ENCODE results near the gene SLC35B4. TPM values are rescaled to one million over a fixed set of nuclear protein-coding genes. Genes with fewer than 3 reads are reported as not detected.

SLC35B4 gene
- total and polyA plus RNA-seq, 2 experiments from 2014 or later, result 13.7 to 18.8 TPM

DNA sequence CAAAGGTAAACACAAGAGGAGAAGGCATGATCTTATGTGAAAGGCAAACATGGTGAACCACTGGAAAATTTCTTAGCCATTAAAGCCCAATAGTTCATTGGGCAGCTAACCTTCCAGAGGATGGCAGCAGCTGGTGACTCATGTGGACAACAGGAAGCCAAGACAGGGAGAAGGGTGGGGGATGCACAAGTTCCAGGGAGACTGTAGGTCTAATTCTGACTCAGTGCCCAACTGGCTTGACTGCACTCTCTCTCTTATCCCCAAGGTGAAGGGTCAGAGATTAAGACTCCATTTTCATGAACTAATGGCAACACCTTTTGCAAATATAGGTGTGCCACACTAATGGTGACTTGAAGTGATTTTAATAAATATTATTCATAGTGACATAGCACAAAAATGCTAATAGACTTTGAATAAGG, 47.9 kb upstream of the SLC35B4 start:
- Histone ChIP-seq H3K4me1 (ENCODE audit: insufficient read depth) (peaks cover 21% of the 10 kb centered on the region), H3K9me2 (replicated peaks; ENCODE audit: insufficient read depth) (no peaks in the 10 kb centered on the region), H3K4me2 (no peak overlapping the region), H3K27me3 (no peaks in the 10 kb centered on the region), H3K79me2 (no peaks in the 10 kb centered on the region), H3K4me3 (no peak overlapping the region), H3K36me3 (replicated peaks; ENCODE audit: insufficient read depth, low read depth) (no peaks in the 10 kb centered on the region), H4K20me1 (ENCODE audit: insufficient read depth, poor library complexity, severe bottlenecking) (no peaks in the 10 kb centered on the region), H2AFZ (no peak overlapping the region), H3K27ac (peak overlapping the region; percentile 82), H3K9me3 (ENCODE audit: low read depth) (no peaks in the 10 kb centered on the region)
- TF ChIP-seq, protein P1, sequence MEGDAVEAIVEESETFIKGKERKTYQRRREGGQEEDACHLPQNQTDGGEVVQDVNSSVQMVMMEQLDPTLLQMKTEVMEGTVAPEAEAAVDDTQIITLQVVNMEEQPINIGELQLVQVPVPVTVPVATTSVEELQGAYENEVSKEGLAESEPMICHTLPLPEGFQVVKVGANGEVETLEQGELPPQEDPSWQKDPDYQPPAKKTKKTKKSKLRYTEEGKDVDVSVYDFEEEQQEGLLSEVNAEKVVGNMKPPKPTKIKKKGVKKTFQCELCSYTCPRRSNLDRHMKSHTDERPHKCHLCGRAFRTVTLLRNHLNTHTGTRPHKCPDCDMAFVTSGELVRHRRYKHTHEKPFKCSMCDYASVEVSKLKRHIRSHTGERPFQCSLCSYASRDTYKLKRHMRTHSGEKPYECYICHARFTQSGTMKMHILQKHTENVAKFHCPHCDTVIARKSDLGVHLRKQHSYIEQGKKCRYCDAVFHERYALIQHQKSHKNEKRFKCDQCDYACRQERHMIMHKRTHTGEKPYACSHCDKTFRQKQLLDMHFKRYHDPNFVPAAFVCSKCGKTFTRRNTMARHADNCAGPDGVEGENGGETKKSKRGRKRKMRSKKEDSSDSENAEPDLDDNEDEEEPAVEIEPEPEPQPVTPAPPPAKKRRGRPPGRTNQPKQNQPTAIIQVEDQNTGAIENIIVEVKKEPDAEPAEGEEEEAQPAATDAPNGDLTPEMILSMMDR (IDR thresholded peaks at IDR 0.05; ENCODE audit: poor library complexity), result no peak
- TF ChIP-seq EZH2phosphoT487 (IDR thresholded peaks at IDR 0.05; ENCODE audit: low read depth, severe bottlenecking, unreplicated experiment) (no peak), EZH2 (IDR thresholded peaks at IDR 0.05; ENCODE audit: borderline replicate concordance) (no peak)
- peak; percentile 65 for DNase-seq (ENCODE audit: low spot score)

DNA sequence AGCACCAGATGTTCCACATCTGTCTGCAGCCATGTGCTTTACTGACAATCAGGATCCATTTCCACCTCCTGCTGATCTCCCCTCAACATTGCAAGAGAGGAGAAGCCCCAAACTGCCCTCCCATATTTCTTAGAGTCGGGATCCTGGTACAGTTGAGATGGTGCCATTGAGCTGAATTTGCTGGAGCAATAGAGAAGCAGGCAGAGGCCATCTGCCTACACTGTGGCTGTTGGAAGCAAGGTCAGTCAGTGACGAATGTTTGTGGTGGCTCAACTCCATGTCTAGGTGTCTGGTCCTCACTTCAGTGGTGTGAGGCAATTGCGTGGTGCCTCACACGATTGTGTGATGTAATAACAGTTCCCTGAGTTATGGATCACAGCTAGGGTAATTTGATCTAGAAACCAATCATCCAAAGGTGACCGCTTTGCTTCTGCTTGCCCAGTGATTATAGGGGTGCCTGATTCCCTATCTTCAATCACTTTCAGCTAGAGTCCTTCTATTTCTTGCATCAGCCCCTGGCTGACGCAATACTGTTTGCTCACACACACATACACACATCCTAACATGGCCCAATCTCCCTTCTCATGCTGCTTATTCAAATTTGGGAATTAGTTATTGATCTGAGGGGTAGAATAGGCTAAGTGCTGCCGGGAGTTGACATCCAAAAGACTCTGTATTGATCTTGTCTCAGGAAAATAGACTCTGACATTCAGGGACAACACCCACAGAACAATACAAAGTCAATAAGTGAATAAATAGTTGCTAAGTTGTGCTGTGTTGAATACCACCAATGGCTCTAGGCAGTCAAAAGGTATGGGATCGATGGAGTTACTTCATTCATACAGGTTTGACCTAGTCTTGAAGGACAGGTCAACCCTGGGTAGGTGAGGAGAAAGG, 46.1 kb upstream of the SLC35B4 start:
- TF ChIP-seq EZH2 (IDR thresholded peaks at IDR 0.05; ENCODE audit: borderline replicate concordance) (no peak), EZH2phosphoT487 (IDR thresholded peaks at IDR 0.05; ENCODE audit: low read depth, severe bottlenecking, unreplicated experiment) (no peak)
- TF ChIP-seq, protein P1 (IDR thresholded peaks at IDR 0.05; ENCODE audit: poor library complexity), result no peak
- Histone ChIP-seq H4K20me1 (ENCODE audit: insufficient read depth, poor library complexity, severe bottlenecking) (no peaks in the 10 kb centered on the region), H3K9me3 (ENCODE audit: low read depth) (no peaks in the 10 kb centered on the region), H3K36me3 (replicated peaks; ENCODE audit: insufficient read depth, low read depth) (no peaks in the 10 kb centered on the region), H3K4me1 (ENCODE audit: insufficient read depth) (peaks cover 8% of the 10 kb centered on the region), H3K27me3 (no peaks in the 10 kb centered on the region), H3K9me2 (replicated peaks; ENCODE audit: insufficient read depth) (no peaks in the 10 kb centered on the region), H3K27ac (peak overlapping the region; percentile 82), H3K4me2 (no peak overlapping the region), H3K4me3 (no peak overlapping the region), H3K79me2 (no peaks in the 10 kb centered on the region), H2AFZ (no peak overlapping the region)
- DNase-seq (ENCODE audit: low spot score), result no peak
- WGBS (ENCODE audit: low lambda C conversion rate, missing lambda C conversion rate), result 87% methylated on average over 8 of the region's 8 CpGs

DNA sequence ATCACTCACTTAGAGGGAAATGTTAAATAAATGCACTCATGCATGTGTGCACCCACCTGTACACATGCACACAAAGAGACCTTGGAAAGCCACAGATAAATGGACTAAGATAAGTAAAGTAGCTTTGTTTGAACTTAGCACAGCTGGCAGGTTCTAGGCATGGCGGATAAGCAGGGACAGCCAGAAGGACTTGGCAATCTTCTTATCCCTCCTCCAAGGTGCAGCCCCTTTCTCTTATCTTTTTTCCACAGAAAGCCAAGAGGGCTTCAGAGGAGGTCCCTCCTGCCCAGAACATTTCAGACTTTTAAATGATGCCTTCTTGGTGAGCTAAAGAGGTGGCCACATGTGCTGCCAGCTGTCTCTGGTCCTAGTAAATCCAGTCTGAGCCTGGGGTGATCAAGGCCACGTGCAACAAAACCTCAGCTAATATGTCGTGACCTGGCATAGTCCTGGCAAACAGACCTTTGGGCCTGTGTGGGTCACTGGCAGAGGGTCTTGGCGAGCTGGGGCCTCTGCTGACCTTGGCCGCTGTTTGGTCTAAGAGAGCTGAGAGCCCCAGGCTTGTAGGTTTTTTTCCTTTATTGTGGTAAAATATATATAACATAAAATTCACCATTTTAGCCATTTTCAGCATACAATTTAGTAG, 43.2 kb upstream of the SLC35B4 start:
- Histone ChIP-seq H3K9me3 (ENCODE audit: low read depth) (no peaks in the 10 kb centered on the region), H3K4me2 (no peak overlapping the region), H3K36me3 (replicated peaks; ENCODE audit: insufficient read depth, low read depth) (no peaks in the 10 kb centered on the region), H3K4me1 (ENCODE audit: insufficient read depth) (peaks cover 2% of the 10 kb centered on the region), H3K9me2 (replicated peaks; ENCODE audit: insufficient read depth) (no peaks in the 10 kb centered on the region), H2AFZ (no peak overlapping the region), H3K4me3 (no peak overlapping the region), H3K79me2 (no peaks in the 10 kb centered on the region), H3K27me3 (no peaks in the 10 kb centered on the region), H3K27ac (no peak overlapping the region), H4K20me1 (ENCODE audit: insufficient read depth, poor library complexity, severe bottlenecking) (no peaks in the 10 kb centered on the region)
- 58% methylated on average over 5 of the region's 5 CpGs for WGBS (ENCODE audit: low lambda C conversion rate, missing lambda C conversion rate)
- no peak for DNase-seq (ENCODE audit: low spot score)
- TF ChIP-seq EZH2phosphoT487 (IDR thresholded peaks at IDR 0.05; ENCODE audit: low read depth, severe bottlenecking, unreplicated experiment) (no peak), EZH2 (IDR thresholded peaks at IDR 0.05; ENCODE audit: borderline replicate concordance) (no peak)
- TF ChIP-seq, protein P1 (IDR thresholded peaks at IDR 0.05; ENCODE audit: poor library complexity), result no peak
